Stimulated activated CD8-positive, alpha-beta memory T cell treated with anti-CD3 and anti-CD28 coated beads, Interleukin-12 subunit alpha, Interleukin-12 subunit beta, amount 100 ng/mL, for 4 hours (primary cell): ENCODE results near the gene STAT5B.
"Not testable (repeated sequence)": the region's sequence is repeated elsewhere in the genome, so short reads cannot be mapped to it uniquely, and the experiment has no call there.

Source experiments
- DNase-seq: peaks from one replicate; pipeline ENCODE4 v3.0.0-alpha.2; 2020; ENCODE audit warnings: low read depth

STAT5B gene

GRCh38 chr17:42305543-42306384 lies 29.6 kb upstream of the STAT5B start:
- no peak for DNase-seq

DNA sequence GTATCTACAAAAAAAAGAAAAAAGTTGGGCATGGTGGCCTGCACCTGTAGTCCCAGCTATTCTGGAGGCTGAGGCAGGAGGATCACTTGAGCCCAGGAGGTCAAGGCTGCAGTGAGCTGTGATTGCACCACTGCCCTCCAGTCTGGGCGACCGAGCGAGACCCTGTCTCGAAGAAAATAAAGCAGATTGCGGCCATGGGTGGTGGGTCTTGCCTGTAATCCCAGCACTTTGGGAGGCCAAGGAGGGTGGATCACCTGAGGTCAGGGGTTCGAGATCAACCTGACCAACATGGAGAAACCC lies 28.8 kb upstream of the STAT5B start:
- not testable (repeated sequence) for DNase-seq

GRCh38 chr17:42304187-42305030 lies 28.2 kb upstream of the STAT5B start:
- no peak for DNase-seq

DNA sequence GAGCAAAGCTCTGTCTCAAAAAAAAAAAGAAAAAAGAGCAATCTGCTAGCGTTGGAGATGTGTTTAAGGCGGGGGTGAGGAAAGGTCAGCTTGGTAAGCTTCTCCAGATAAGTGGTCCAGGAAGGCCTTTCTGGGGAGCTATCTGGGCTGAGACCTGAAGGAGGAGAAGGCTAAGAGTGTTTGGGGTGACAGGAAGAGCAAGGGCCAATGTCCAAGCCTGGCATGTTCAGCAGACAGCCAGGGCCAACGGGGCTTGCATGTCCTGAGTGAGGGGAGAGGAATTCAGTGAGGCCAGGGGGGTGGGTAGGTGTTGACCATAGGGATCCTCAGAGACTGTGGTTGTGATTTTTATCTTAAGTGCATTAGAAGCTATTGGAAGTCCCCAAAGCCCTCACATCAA lies 27.5 kb upstream of the STAT5B start:
- no peak for DNase-seq

- no peak for DNase-seq
Measured at GRCh38 chr17:42301022-42301421, 24.8 kb upstream of the STAT5B start.

DNA sequence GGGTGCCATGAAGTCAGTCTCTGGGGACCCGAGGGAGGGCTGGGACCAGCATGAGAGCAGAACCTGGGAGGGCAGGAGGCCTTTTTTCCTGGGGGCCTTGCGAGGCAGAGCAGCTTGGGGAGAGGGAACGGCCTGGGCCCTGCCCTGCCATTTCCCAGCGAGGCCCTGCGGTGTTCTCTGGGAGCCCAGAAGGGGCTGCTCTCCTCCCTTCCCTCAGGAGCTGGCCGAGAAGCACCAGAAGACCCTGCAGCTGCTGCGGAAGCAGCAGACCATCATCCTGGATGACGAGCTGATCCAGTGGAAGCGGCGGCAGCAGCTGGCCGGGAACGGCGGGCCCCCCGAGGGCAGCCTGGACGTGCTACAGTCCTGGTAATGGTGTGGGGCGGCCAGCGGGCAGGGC lies 23.7 kb upstream of the STAT5B start:
- not testable (repeated sequence) for DNase-seq

GRCh38 chr17:42299361-42299760 lies 23.2 kb upstream of the STAT5B start:
- DNase-seq, result not testable (repeated sequence)

DNA sequence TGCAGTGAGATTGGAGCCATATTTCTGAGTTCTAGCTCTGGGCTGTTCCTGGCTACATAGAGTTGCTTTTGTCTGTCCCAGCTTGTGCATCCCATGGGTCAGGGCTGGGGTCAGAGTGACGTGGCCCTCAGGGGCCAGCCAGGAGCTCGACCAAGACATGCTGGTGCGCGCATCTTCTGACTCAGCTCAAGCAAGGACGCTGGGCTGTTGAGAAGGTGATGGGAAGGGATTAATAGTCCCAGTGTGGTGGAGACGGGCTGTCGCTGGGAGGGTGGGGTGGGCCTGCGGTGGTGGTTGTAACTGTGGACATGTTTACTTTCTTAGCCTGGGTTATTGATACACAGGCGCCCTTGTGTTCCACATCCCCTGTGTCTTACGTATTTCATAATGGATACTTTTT lies 21.6 kb upstream of the STAT5B start:
- not testable (repeated sequence) for DNase-seq

DNA sequence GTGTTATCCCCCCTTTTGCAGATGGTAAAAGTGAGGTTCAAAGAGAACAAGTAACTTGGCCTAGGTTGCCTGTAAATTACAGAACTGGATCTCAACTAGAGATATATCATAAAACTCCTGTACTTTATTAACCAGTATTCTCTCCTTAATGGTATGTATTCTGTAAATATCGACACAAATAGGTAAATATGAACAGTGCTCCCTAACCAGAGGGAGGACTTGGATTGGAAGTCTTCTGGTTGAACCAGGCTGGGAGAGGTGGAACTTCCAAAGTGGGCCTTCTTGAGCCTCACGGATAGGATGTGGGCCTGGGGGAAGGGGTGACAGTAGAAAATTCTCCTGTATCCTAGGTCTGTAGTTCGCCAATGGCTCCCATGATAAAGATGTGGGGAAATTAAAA lies 19.8 kb upstream of the STAT5B start:
- DNase-seq, result no peak

DNA sequence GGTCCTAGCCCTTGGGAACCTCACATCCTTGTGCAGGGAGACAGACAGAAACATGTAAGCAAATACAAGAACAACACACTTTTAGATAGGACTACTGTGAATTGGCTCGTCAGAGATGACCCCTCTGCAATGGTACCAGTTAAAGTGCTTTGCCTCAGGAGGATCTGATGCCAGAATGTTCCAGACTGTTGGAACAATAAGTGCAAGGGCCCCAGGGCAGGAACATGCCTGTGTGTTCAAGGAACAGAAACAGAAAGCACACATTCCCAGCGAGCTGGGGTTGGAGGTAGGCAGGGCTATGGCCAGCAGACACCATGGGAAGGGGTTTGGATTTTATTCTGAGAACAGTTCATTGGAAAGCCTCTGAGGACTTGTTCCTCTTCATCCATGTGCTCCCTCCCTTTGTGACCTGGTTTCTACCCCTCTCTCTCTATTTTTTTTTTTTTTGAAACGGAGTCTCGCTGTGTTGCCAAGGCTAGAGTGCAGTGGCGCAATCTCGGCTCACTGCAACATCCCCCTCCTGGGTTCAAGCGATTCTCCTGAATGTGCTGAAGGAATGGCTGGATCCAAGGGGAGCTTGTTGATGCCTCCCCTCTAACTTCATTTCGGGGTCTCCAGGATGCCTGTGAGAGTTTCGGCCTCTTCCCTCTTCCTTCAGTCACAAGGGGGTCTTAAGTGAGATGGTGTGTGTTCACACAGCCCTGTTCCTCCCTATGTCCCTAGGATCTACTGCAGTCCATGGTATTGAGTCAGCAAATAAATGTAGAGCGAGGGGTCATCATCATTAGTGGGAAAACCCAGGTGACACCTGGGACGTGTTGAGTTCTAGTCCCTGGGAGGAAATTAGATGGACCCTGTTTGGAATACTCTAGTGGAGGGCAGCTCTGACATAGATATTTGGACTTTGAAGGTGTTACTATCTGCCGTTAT lies 18.5 kb upstream of the STAT5B start:
- DNase-seq, result no peak

DNA sequence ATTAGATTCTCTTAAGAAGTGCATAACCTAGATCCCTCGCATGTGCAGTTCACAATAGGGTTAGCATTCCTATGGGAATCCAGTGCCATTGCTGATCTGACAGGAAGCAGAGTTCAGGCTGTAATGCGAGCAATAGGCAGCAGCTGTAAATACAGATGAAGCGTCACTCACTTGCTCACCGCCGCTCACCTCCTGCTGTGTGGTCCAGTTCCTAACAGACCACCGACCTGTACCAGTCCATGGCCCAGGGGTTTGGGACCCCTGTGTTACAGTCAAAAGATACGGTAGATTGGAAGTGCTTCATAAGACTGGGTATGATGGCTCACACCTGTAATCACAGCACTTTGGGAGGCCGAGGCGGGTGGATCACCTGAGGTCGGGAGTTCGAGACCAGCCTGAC lies 14.9 kb upstream of the STAT5B start:
- no peak for DNase-seq

DNA sequence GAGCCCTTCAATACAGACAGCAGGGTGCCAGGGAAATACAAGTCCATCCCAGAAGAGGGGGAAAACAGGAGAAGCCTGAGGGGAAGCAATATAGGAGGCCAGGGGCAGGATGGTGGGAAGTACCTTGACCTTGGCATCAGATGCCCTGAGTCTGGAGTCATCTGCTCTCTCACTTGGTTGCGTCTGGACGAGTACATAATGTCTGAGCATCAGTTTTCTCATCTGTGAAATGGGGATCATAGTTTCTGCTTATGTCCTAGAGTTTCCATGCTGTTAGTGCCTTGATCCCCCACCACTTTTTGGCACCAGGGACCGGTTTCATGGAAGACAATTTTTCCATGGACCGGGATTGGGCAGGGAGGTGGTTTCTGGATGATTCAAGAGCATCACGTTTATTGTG lies 14.4 kb upstream of the STAT5B start:
- no peak for DNase-seq

DNA sequence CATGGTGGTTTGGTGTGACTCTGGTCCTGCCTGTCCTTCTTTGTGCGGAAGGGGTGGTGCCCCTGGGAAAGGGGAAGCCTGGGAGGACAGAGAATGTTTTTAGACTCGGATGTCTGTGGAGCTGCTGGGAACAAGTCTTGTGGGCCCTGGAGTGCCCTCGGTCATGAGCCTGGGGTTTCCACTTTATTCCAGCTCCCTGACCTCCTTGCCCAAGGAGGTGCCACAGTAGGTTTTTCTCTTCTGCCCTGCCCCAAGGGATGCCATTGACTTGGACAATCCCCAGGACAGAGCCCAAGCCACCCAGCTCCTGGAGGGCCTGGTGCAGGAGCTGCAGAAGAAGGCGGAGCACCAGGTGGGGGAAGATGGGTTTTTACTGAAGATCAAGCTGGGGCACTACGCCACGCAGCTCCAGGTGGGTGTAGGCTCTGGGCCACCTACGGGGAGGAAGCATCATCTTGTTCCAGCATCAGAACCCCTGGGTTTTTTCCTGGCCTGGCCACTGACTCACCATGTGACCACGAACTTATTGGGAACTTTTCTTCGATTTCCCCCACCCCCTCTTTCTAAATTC lies 13.5 kb upstream of the STAT5B start:
- DNase-seq, result peak; percentile 56

DNA sequence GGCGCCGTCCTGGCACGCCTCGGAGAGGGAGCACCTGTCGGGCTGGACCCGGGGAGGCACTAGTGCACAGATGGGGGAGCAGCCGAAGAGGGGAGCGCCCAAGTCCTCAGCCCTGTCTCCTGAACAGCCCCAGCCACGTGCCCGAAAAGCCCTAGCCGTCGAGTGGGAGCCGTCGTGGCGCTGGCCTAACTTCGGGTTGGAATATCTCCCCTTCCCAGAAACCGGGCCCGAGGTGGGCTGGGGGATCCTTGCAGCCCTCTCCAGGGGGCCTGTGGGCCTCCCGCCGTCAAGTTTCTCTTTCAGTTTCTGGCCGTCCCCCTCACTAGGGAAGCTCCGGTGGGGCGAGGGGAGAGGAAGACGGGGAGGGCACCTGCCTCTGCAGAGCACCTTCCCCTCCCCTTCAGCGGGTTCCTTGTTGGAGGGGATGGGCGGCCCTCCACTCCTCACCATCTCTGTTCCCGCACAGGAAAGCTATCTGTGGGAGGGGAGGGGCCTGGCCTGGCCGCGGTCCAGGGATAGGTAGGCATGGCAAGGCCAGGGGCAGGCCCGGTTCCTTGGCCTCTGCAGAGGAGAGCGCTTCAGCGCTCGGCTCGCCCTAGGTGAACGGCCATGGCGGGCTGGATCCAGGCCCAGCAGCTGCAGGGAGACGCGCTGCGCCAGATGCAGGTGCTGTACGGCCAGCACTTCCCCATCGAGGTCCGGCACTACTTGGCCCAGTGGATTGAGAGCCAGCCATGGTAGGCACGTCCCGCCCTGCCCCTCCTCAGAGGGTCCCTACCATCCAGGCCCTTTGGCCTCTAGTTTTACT lies 12.8 kb upstream of the STAT5B start:
- DNase-seq, result peak; percentile 45

GRCh38 chr17:42287977-42288802 lies 12.0 kb upstream of the STAT5B start, which contains the start of gene STAT5A:
STAT5A (plus strand) TSS chr17:42288498; CDS start chr17:42289412, 914 bp downstream.
- DNase-seq, result peak; percentile 61

DNA sequence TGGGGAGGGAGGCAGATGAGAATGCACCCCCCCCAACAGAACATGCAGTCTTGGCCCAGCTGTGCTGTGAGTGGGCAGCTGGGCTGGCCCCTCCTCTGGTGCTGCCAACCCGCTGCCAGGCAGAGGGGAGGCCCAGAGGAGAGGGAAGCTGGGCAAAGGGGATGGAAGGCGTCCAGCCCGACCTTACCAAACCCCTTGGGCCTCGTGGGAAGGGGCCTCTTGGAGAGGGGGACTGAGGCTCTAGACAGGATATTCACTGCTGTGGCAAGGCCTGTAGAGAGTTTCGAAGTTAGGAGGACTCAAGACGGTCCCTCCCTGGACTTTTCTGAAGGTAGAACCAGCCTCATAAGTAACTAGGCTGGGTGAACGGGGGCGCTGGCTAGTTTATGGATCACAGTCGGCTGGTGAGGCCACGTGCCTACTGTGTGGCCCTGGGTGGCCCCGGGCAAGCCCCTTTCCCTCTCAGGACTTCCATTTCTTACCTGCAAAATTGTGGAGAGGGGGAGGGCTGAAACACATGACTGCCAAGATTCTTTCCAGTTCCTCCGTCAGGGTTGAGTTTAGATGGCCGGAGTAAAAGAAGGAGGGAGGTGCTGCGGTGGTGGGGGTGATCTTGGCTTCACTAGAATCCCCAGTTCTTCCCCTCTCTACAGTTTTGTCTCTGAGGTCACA lies 11.2 kb upstream of the STAT5B start:
- peak; percentile 36 for DNase-seq

GRCh38 chr17:42286411-42287221 lies 10.4 kb upstream of the STAT5B start:
- no peak for DNase-seq

GRCh38 chr17:42285346-42286050 lies 9.3 kb upstream of the STAT5B start:
- no peak for DNase-seq
